ENCODE measurements around the gene INPP5A. TPM values are rescaled to one million over a fixed set of nuclear protein-coding genes. Genes with fewer than 3 reads are reported as not detected.

INPP5A gene
- total and polyA plus RNA-seq, 10 of the 15 experiments (the other 5 are each of a cell fraction or from before 2014, with no cell fraction given), result 0.52 to 15.0 (median 6.3) TPM

GRCh38 chr10:132640326-132641125, 102.9 kb downstream of the INPP5A start:
- TF ChIP-seq NFYA (IDR thresholded peaks at IDR 0.05; ENCODE audit: borderline replicate concordance, low read depth, low read length), result no peak
- no peak for TF ChIP-seq CHD1 (IDR thresholded peaks at IDR 0.05; ENCODE audit: low read depth, low read length)
- TF ChIP-seq KAT2A (conservative IDR thresholded peaks at IDR 0.05; ENCODE audit: control insufficient read depth, low read depth, low read length), result no peak
- TF ChIP-seq SKIL (IDR thresholded peaks at IDR 0.05; ENCODE audit: low read depth, poor library complexity, severe bottlenecking), result no peak
- no peak for TF ChIP-seq MAX (IDR thresholded peaks at IDR 0.05; ENCODE audit: low read depth, low read length)
- no peak for TF ChIP-seq IRF5 (IDR thresholded peaks at IDR 0.05; ENCODE audit: borderline replicate concordance)
- TF ChIP-seq RUNX3 (IDR thresholded peaks at IDR 0.05; ENCODE audit: low read length), result no peak
- no peak for TF ChIP-seq JUNB (IDR thresholded peaks at IDR 0.05)
- no peak for TF ChIP-seq STAT1 (conservative IDR thresholded peaks at IDR 0.05)
- TF ChIP-seq CBX3 (IDR thresholded peaks at IDR 0.05; ENCODE audit: borderline replicate concordance, low read depth), result no peak
- TF ChIP-seq PKNOX1 (IDR thresholded peaks at IDR 0.05), result no peak
- no peak for TF ChIP-seq ELK1 (IDR thresholded peaks at IDR 0.05; ENCODE audit: low read depth, low read length)
- no peak for TF ChIP-seq HSF1 (IDR thresholded peaks at IDR 0.05; ENCODE audit: low read depth, low read length)
- Histone ChIP-seq H3K4me1 (ENCODE audit: control insufficient read depth, insufficient read depth, low read length) (no peaks in the 10 kb centered on the region), H3K4me3 (no peak overlapping the region), H4K20me1 (ENCODE audit: control insufficient read depth, insufficient read depth) (no peaks in the 10 kb centered on the region), H3K27ac (ENCODE audit: control insufficient read depth, insufficient read depth) (no peak overlapping the region), H3K9me3 (replicated peaks; ENCODE audit: control insufficient read depth, insufficient read depth, low read length) (no peaks in the 10 kb centered on the region), H3K27me3 (replicated peaks in 1 of 2; ENCODE audit: control insufficient read depth in 2 of 2, insufficient read depth in 2 of 2, low read length in 1 of 2) (no peaks in the 10 kb centered on the region), H3K36me3 (ENCODE audit: control insufficient read depth in 2 of 2, insufficient read depth in 2 of 2, low read length in 1 of 2) (no peaks in the 10 kb centered on the region), H2AFZ (ENCODE audit: control insufficient read depth, low read depth, low read length) (no peak overlapping the region), H3K4me2 (ENCODE audit: control insufficient read depth, insufficient read depth) (no peak overlapping the region), H3K9ac (ENCODE audit: control insufficient read depth, insufficient read depth, low read length) (no peak overlapping the region), H3K79me2 (ENCODE audit: control insufficient read depth, insufficient read depth, low read length) (no peaks in the 10 kb centered on the region)
- ATAC-seq (no peak), FAIRE-seq (no peak), DNase-seq (ENCODE audit: low read depth, low spot score) (no peak)
- ChIA-PET SMC1A (ENCODE audit: uncharacterized antibody, unreplicated experiment) (interaction anchor here (2.4 kb wide), 1 partner anchor 181 kb away, joined by 16 read pairs; no protein-coding TSS in a partner anchor), CTCF (no interaction called here), POLR2A (no interaction called here), RAD21 (ENCODE audit: unreplicated experiment) (interaction anchor here (1.0 kb wide), 1 partner anchor 181 kb away, joined by 3 read pairs; no protein-coding TSS in a partner anchor)
- in situ Hi-C loops (cut with MboI) (no loop called here), intact Hi-C loops (cut with micrococcal nuclease; ENCODE audit: unreplicated experiment) (no loop called here)
- 87% methylated on average over 29 of the region's 29 CpGs for WGBS (ENCODE audit: insufficient coverage, insufficient replicate concordance, low lambda C conversion rate, missing lambda C conversion rate)
- no TSS peak for BruUV-seq (replicated peaks)

All from GM12878 (cell line).